Activated CD4-positive, alpha-beta T cell treated with anti-CD3 and anti-CD28 coated beads, Interleukin-2, Interleukin-6, amounts not matched to agents 100 ng/mL and 50 ng/mL, durations not matched to agents 16 hours and 8 hours (primary cell): ENCODE results near the gene SLC14A1.
A peak's percentile ranks its signal among the peaks of the same experiment; 100 is the strongest.

Experiments
- DNase-seq: peaks from one replicate; pipeline ENCODE4 v3.0.0-alpha.2; 2020

Gene SLC14A1

DNA sequence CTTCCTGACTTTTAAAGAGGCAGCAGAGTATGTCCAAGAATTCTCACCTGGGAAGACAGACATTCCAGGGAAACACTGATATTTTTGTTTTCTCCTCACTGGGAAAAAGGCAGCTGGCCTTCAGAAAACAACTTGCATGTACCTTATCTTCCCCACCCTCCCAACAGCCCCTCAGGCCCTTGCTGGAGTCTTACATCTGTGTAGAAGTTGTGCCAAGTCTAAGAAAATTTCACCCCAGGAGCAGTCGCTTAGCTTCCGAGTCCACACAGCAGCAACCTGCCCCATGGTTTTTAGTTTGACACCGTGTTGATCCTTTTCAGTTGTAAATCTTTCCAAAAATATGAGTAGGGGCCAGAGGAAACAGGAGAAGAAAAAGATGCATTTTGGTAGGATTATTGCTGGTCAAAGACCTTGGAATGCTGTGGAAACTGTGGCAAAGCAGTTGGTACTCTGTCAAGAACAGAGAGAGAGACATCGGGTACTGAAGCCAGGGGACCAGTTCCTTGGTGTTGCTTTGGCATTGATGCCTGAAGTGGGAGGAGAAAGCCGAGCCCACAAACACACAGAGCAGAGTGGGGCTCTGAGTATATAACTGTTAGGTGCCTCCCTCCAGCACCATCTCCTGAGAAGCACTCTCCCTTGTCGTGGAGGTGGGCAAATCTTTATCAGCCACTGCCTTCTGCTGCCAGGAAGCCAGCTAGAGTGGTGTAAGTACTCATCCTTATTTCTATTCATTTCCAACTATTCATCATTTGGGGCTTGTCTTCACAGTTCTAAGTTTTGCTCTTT is at the start of gene SLC14A1:
Gene SLC14A1 (plus strand): TSS at position 615 of the 789 bp plus-strand sequence. CDS start 6,140 bp downstream, outside the sequence.
- DNase-seq, result no peak

DNA sequence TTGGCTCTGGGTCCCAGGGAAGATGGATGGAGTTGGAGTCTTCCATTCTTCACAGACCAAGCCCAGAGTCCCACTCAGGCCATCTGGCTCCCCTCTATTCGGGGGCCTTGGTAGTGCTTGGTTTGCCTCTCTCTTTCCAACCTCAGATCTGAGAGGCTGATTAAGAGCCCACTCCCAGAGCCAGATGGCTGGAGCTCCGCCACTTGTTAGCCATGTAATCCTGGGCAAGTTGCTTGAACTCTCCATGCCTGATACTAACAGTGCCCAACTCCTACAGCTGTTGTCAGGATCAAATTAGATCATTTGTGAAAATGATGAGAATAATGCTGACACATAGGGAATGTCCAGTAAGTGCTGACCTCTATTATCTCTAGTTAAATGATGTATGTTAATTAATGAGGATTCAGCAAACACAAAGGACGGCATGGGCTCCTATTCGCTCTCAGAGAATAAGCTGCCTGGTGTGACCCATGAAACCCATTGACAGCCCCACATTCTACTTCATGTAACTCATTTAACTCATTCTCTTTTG is 46.6 kb upstream of the SLC14A1 start:
- DNase-seq, result no peak

DNA sequence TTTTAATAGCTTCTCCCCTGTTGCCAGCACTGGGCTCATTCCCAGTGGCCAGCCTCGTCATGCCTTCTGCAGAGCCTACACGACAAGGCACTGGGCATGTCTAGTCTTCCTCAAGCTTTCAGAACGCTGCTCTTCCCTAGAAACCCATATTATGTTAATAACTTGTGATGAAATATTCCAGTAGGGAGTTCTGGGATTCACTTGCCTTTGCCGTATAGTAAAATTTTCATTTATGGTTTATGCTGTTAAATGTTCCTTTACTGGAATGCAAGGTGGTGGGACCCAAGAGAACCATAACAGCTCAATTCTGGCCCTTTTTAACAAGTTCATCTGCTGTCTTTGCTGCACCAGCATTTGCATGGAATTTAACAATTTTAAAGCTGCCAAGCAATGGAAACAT is 45.5 kb upstream of the SLC14A1 start:
- no peak for DNase-seq

DNA sequence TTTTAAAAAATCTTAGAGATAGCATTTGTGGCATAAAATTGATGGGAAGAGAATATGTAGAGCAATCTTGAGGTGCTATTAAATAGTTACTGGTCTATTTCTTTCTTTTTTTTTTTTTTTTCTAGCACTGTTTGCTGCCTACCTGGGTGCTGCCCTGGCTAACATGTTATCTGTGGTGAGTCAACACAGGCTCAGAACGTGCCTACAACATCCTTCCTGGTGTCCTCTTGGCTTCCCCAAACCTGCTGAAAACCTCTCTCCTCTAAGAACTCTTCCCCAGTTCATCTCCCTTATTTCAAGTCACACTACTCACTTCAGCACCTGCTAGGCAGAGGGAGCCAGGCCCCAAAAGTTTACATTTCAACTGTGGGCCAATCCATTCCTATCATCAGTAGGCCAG is 45.1 kb upstream of the SLC14A1 start:
- no peak for DNase-seq

DNA sequence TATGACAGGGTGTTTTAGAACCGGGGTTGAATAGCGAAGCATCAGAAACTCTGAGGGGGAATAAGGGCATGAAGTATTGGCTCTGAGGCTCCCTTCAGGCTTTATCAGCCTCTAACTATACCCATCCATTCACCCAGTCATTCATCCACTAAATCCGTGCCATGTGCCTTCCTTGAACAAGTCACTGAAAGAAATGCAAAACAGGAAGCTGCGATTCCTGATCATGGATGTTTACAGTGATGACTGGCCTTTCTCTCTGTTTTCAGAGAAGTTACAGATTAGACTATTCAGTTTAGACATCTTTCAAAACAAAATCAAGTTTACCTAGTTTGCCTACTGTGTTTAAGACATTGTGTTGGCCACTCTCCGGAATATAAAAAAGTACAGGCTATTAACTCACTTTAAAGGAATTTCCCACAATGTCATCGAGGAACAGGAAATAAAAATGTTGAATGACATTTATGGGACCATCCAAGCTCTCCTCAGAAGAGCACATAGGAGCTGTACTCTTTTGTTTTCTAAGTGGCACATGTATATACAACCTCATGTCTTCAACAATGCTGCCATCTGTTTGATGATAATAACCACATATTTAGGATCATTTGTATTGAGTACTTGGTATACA is 43.8 kb upstream of the SLC14A1 start:
- DNase-seq, result no peak

DNA sequence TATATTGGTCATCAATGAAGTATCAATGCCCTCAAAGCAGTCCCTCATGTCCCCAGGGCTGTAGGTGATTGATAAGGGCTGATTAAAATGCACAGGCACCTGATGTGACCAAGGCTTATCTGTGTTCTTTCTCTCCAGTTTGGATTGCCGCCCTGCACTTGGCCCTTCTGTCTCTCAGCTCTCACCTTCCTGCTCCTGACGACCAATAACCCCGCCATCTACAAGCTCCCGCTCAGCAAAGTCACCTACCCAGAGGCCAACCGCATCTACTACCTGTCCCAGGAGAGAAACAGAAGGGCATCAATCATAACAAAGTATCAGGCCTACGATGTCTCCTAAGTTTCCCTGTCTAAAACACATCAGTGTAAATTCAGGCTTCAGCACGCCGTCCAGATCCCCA is 41.8 kb upstream of the SLC14A1 start:
- no peak for DNase-seq

DNA sequence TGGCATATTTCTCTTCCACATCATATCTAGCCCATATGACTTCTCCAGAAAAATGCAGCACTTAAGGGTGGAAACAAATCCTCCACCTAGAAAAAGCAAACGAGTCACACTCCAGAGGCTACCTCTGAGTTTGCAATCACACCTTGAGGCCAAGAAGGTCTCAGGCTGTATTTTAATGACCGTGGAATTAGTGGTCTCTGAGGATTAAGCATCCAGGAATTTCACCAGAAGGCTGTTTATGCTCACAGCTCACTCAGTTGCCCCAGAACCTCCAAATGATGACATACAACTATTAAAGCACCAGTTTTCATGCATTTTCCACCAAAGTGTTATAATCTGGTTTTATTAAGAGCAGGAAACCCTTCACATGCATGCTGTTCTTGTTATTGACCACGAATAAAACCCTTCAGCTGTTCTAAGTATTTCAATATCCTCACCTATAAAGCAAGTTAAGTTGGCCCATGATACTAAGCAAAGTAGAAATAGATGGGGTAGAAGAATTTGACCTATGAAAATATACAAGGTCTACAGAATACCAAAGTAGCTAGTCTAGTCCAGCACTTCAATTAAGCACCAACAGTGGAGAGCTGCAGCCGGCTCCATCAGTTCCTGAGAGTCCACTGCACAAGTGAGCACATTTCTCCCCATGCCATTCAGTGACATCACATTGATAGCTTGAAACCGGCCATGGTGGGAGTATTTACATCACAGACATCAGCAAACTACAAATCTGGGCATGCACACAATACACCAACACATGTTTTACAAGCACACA is 39.5 kb upstream of the SLC14A1 start:
- no peak for DNase-seq

DNA sequence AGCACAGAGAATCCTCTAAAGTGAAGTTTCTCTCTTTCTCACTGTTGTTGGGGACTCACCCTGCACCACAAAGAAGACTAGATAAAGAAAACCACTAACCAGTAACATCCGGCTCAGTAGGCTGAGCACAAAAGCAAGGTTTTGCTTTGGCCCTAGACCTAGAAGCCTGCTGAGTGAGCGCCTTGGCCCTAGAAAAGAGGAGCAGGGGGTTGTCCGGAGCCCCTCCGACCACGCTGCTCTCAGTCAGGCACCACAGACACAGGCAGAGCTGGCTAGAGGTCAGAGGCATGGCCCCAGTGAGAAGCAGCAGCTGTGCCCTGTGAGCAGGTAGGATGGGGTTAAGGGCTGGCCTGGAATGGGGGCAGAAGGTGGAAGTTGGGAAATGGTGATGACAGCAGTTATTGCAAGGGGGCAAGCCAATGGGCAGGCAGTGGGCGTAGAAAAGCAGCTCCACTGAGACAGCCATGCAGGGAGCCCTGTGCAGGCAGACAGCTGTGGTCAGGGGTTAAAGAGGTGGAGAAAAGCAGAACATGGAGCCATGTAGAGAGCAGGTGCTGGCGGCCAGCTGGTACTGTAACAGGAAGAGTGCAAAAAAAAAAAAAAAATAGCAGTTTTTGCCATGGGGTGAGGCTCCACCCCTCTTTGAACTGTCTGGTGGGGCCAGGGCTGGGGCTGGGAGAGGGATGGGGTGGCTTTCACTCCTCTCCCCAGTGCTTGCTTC is 36.9 kb upstream of the SLC14A1 start:
- DNase-seq, result peak; percentile 79

DNA sequence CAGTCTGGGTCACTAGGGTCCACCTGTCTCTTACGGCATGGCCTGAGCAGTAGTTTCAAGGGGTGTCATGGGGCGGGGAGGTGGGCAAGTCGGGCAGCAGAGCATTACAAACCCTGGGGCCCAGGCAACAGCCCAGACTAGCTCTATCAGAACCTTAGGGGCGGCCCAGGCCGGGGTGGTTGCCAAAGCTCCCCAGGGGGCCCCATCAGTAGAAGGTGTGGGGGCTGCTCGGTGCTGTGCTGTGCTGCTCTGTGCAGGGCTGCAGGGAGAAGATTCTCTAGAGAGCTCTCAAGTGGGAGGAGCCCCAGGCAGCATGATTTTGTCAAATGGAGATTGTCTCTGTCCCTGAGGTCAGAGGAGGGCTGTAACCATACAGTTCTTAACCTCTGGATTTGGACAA is 36.4 kb upstream of the SLC14A1 start:
- DNase-seq, result peak; percentile 35

DNA sequence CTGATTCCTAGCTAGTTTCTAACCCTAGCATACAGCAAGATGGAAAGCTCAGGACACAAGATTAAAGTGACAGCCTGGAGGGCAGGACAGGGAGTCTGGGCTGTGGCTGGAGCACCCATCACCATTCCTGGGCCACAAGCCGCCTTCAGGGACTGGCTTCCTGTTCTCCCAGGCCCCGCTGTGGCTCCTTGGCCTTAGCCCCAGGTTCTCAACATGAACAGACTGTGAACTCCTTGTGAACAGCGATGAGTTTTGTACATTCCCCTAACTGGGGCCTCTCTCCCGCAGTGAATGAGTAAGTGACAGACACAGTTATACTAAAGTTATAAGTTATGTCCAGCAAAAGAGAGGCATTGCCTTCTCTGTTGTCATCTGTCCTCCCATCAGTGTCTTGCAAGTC is 35.9 kb upstream of the SLC14A1 start:
- no peak for DNase-seq

DNA sequence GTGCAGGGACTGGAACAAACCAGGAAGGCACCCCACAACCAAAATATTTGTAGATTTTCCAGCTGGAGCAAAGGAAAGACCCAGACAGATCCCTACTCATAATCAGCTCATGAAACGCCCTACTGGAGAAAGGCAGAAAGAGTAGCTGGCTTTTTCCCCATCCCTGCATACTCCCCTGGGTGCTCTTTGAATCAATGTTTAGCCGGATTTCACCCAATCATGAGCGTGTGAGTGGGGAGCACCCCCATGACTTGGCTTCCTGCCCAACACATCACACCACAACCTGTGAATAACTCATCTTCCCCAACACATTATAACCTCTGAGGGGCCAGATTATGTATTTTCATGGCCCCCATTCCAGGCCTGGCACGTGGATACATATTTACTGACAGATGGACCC is 35.1 kb upstream of the SLC14A1 start:
- DNase-seq, result peak; percentile 47

DNA sequence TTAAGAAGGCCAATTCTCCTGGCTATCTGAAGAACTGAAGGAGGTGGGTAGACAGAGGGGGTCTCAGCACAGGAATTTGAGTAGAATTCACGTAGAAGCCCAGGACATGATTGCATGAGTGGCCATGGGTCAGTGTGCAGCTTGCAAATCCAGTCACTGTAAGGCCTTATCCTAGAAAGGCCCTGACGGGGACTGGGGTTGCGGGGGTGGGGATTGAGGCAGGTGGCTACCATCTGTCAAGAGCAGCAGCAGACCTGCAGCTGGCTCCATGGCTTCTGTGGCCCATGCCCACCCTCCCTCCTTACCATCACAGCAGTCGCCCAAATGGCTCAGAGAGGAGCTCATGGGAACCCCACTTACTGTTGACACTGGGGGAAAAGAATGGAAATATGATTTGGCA is 34.6 kb upstream of the SLC14A1 start:
- no peak for DNase-seq

DNA sequence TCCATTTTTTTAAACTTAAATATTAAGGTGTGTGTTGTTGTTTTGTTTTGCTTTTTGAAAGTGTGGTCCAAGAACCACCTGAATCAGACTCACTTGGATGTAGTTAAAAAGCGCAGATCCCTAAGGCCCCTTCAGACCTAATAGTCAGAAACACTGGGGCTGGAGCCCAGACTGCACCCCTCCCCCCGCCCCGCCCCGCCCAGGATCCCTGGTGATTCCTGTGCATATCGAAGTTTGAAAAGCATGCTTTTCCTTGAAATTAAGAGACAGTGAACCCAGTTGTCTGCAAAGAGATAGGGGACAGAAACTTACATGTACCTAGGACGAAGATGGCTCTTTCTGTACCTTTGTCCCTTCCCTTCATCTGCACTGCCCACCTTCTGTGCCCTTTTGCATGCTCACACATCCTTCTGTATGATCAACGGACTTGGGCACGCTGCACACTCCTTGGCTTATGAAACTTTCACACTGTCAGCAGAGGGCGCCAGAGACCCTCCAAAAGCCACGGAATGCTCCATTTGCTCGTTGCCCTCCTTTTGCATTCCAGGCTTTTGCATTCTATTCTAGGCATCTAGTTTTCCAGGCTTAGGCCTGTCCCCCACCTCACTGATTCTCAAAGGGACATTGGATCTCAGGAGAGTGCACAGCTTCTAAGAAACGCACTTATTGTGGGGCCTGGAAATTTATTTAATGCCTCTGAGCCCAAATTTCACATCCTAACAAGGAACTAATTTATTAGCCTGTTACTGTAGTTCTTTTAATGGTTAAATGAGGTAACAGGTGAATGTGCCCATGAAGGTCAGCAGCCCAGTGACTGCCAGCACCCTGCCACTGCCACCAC is 32.8 kb upstream of the SLC14A1 start:
- DNase-seq, result peak; percentile 79

DNA sequence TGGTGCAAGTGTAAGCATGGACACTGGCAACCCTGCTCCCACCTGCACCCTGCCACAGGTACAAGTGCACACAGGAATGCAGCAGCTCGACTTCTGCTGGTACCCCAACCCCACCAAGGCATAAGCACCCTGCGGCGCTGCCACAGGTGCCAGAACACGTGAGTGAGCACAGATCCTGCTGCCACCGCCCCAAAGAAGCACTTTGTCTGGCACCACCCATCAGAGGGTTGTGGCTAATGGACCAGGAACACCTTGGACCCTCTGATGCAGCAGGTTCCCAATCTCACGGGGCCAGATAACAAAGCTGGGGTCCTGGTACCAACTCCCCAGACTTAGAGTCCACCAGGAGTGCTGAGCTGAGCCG is 32.2 kb upstream of the SLC14A1 start:
- no peak for DNase-seq

DNA sequence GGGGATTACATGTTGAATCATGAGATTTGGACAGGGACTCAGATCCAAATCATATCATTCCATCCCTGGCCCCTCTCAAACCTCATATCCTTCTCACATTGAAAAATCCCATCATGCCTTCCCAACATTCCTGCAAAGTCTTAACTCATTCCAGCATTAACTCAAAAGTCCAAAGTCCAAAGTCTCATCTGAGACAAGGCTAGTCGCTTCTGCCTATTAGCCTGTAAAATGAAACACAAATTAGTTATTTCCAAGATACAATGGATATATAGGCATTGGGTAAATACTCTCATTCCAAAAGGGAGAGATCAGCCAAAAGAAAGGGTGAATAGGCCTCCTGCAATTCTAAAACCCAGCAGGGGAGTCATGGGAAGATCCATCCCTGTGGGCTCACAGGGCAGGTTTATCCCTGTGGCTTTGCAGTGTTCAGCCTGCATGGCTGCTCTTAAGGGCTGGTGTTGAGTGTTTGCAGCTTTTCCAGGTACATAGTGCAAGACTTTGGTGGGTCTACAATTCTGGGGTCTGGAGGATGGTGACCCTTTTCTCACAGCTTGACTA is 21.2 kb upstream of the SLC14A1 start:
- DNase-seq, result no peak

DNA sequence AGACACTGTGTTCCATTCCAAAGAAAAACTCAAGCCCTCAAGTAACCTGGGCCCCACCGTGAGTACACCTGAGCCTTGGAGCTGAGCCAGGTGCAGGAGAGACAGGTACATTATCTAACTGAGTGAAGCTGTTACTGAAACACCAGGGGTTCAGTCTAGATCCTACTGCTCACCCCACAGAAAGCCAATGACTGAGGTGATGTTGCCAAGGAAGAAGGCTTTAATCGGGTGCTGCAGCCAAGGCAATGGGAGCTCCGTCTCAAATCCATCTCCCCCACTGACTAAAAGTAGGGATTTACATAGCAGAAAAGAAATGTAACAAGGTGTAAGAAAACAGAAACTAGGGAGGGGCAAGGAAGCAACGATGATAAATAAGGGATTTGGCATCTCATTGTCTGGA is 15.2 kb upstream of the SLC14A1 start:
- DNase-seq, result no peak

DNA sequence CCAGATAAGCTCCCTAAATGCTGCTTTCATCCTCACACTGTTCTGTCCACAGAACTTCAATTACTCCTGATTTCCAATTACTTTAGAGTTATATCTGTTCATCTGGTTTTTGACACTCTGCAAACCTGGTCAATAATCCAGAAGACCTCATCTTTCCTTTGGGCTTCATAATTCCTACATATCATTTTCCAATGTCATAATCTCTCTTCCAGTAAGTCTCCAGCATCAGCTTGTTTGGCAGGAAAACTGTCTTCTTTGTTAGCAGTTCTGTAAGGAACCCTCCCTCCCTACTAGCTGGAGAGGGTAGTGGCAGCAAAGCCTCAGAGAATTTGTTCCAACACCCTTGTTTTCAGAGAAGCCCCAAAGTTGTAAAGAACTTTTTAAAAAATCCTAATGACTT is 11.9 kb upstream of the SLC14A1 start:
- no peak for DNase-seq

DNA sequence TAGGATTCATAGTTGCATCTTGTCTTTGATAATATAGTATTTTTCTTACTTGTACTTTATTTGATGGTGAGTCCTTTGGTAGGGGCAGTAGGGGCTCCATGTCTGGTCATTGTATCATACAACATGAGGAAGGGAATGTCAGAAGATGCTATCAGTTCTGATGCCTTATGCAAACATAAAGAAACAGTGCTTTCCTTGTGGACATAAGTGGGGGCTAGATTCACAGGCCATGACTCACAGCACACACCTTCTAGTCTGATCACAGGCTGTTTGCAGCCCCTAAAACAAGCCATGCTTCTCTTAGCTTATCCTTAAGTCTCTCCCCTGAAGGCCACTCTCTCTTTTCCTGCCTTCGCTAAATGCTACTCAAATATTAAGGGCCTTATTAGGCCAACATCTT is 10.7 kb upstream of the SLC14A1 start:
- DNase-seq, result no peak

DNA sequence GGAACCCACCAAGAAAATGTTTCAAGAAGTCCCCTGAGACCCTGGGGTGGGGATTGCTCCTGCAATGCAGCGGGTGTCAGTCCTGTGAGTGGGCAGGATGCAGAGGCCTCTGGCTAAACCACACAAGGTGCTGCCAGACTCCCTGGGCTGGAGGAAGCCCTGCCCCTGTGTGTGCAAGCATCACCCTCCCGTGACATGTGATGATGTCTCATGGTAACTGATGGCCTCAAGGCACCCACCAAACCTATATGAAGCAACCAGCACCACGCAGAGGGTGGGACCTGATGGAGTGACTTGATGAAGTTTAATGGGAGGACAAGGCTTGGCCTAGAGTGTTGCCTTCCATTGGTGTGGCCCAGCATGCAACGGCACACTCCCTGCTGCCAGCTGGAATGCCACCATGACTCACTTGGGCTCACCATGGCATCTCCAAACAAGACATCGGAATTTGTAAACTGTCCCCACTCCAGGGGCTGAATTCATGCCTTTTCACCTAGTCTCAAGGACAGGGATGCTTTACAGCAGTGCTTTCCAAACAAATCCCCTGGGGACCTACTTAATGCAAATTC is 8.7 kb upstream of the SLC14A1 start:
- DNase-seq, result no peak

DNA sequence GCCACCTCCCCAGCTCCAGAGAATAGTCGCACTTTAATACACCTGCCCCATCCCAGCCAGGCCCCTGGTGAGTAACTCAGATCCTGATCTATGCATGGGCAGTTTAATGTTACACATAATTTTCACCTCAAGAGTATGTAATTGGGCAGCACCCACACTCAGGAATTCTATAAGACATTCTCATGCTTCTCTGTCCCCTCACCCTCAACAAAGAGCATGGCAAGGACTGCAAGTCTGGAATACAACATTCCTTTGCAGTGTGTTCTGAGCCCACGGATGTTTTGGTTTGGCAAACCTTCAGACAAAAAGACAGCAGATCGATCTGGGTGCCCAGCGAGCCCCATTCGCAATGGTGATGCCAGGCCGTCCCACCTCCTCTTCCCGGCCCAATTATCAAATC is 4.9 kb upstream of the SLC14A1 start:
- DNase-seq, result no peak

DNA sequence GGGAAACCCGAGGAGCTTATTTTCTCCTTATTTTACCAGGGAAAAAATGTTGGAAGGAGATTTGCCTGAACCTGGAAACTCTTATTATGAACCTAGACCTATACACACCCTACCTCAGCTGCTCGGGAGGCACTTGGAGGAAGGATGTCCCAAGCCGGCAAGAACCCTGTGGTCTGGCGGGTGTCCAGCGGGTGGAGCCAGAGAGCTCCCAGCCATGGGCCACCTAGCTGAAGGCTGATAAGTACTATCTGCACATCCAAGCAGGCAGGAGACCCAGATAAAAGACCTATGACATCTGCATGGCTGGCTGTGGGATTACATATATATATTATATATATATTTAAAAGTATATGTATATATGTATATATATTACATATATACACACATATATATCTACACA is 1.1 kb upstream of the SLC14A1 start:
- peak; percentile 81 for DNase-seq
